GM19467 (cell line): Measurements from ENCODE around the gene PIK3AP1.
"Not testable (repeated sequence)": the region's sequence is repeated elsewhere in the genome, so short reads cannot be mapped to it uniquely, and the experiment has no call there.

Experiments
- ATAC-seq: cut with Tn5 transposase; IDR thresholded peaks from one replicate; pipeline ENCODE4 v1.9.1; 2021; ENCODE audit warnings: mild to moderate bottlenecking, moderate library complexity; ENCODE audit not compliant: unreplicated experiment

PIK3AP1 gene

GRCh38 chr10:96548589-96548988 is 171.7 kb downstream of the PIK3AP1 start:
- no peak for ATAC-seq

GRCh38 chr10:96545558-96545957 is 174.8 kb downstream of the PIK3AP1 start:
- ATAC-seq = not testable (repeated sequence)
